Adrenal gland (tissue), 12 donors: ENCODE results near the gene EZH2. TPM values are rescaled to one million over a fixed set of nuclear protein-coding genes. Genes with fewer than 3 reads are reported as not detected.

Source experiments
- DNase-seq, 7 donors: peaks; one replicate each; pipeline ENCODE4 v3.0.0-alpha.2; 2019 to 2020
- H3K27ac ChIP-seq, 5 donors: fragments of 200-600 bp; sonication (generic) in 4 of 5; 1 replicate in 3 of 5; 2 replicates in 2 of 5; pipeline versions ENCODE4 v1.5.1 to v1.8.0; 2016 to 2020; ENCODE audit warnings: mild to moderate bottlenecking in 1 of 5
- H3K27me3 ChIP-seq: fragments of 200-600 bp; 2 replicates; pipeline ENCODE4 v1.8.0; 2021
- H3K36me3 ChIP-seq, 2 donors: fragments of 200-600 bp; replicated peaks in 1 of 2; 1 replicate in 1 of 2; 2 replicates in 1 of 2; pipeline versions ENCODE4 v1.5.1 to v1.8.0; 2018 to 2022
- H3K4me1 ChIP-seq, 2 donors: fragments of 200-600 bp; replicated peaks in 1 of 2; 1 replicate in 1 of 2; 2 replicates in 1 of 2; pipeline versions ENCODE4 v1.5.1 to v1.8.0; 2018 to 2021
- H3K4me3 ChIP-seq, 4 donors: fragments of 200-600 bp; sonication (generic) in 3 of 4; one replicate each; pipeline ENCODE4 v1.5.1; 2016 to 2018
- H3K9me3 ChIP-seq, 3 donors: fragments of 200-600 bp; sonication (generic) in 1 of 3; replicated peaks in 1 of 3; 1 replicate in 2 of 3; 2 replicates in 1 of 3; pipeline versions ENCODE4 v1.5.1 to v1.8.0; 2016 to 2021
- CTCF ChIP-seq, 6 experiments: fragments of 450-650 bp in 4 of 6; fragments of 200-600 bp in 2 of 6; sonication (generic) in 1 of 6; IDR thresholded peaks; 1 replicate in 5 of 6; 2 replicates in 1 of 6; pipeline versions ENCODE4 v1.5.1 to v1.8.0; 2016 to 2021; ENCODE audit warnings: antibody characterized with exemption in 6 of 6, mild to moderate bottlenecking in 2 of 6, moderate library complexity in 1 of 6
- POLR2A ChIP-seq, 2 donors: fragments of 450-650 bp; IDR thresholded peaks; one replicate each; pipeline ENCODE4 v1.6.1; 2017; ENCODE audit warnings: antibody characterized with exemption in 2 of 2, mild to moderate bottlenecking in 2 of 2, moderate library complexity in 1 of 2
- WGBS, 4 donors: extraction: QIAGEN DNeasy Blood & Tissue Kit in 2 of 4; methylation state at CpG; one replicate each; pipeline versions ENCODE4 v1.1.5 to v1.1.7; 2013 to 2017; 5-methylcytosine and 5-hydroxymethylcytosine counted together
- intact Hi-C, 2 donors: fragments of 100-400 bp; cut with DNase I; formaldehyde crosslinking; loops; one replicate each; pipeline versions ENCODE4 v1.14.1 to v1.15.0; 2022 to 2023
- polyA plus RNA-seq, 3 donors: library from polyadenylated mRNA; stranded (reverse); fragments of 200-250 nt in 2 of 3; fragments of 350-450 nt in 1 of 3; fragmentation: Illumina TruSeq in 1 of 3; extraction: RNeasy Lipid Tissue Mini Kit (QIAGEN cat#74804) in 1 of 3; gene quantifications; one replicate each; pipeline ENCODE4 v1.2.3, GENCODE V29; 2013 to 2014
- total RNA-seq, 9 donors: library from RNA; depleted of rRNA in 4 of 9; stranded (reverse); fragments of >200 nt in 4 of 9; fragments of 120-200 nt in 1 of 9; fragmentation: NEBNext Ultra II Directional in 1 of 9; extraction: Animal tissue kit (Norgen Biotek cat#: 25700) in 1 of 9; gene quantifications; one replicate each; pipeline versions ENCODE4 v1.1.0 to v1.2.4, GENCODE V29; 2013 to 2023
- donor health status: healthy with polysubstance abuse.
- donor health status: Bipolar disorder and iron deficiency.
- donor health status: DM: yes; HTN: yes; CAD: no.
- donor health status: DM: no; HTN: no; CAD: no.
- donor health status: DM: no; HTN: no; CAD: no.
- donor health status: DM: yes; HTN: yes; CAD: no.

The EZH2 gene
- total and polyA plus RNA-seq, 12 donors = 0.61 to 11.6 (median 2.3) TPM

GRCh38 chr7:148772297-148773089 lies 111.6 kb downstream of the EZH2 start:
- Histone ChIP-seq H3K36me3 (peaks cover 0 to 38% of the 10 kb centered on the region in 2 donors), H3K4me1 (no peaks in the 10 kb centered on the region), H3K9me3 (no peaks in the 10 kb centered on the region), H3K27ac (no peak overlapping the region), H3K27me3 (no peaks in the 10 kb centered on the region), H3K4me3 (no peak overlapping the region)
- DNase-seq = peak in 2 of 7 donors; percentile 17 to 35
- WGBS, 4 donors = 58 to 70% (median 65%) methylated on average over 8 of the region's 8 CpGs
- no peak for TF ChIP-seq POLR2A (IDR thresholded peaks at IDR 0.05)
- no peak for TF ChIP-seq CTCF (IDR thresholded peaks at IDR 0.05)
- intact Hi-C loops = no loop called here

- Histone ChIP-seq H3K4me3 (no peak overlapping the region), H3K27me3 (no peaks in the 10 kb centered on the region), H3K4me1 (no peaks in the 10 kb centered on the region), H3K27ac (no peak overlapping the region), H3K9me3 (no peaks in the 10 kb centered on the region), H3K36me3 (peaks cover 0 to 46% of the 10 kb centered on the region in 2 donors)
- WGBS, 4 donors = 88 to 94% (median 92%) methylated on average over 6 of the region's 6 CpGs
- TF ChIP-seq CTCF (IDR thresholded peaks at IDR 0.05) (no peak), POLR2A (IDR thresholded peaks at IDR 0.05) (no peak)
- intact Hi-C loops = no loop called here
- no peak for DNase-seq
Observed at GRCh38 chr7:148770004-148770403, 114.1 kb downstream of the EZH2 start.

GRCh38 chr7:148763622-148764021 lies 120.5 kb downstream of the EZH2 start:
- no peak for DNase-seq
- intact Hi-C loops = loop anchor here in 1 of 2 donors (10.0 kb wide), 1 partner anchor 189 kb away; no protein-coding TSS in a partner anchor
- H3K36me3 ChIP-seq = peaks cover 0 to 35% of the 10 kb centered on the region in 2 donors
- no peak overlapping the region for H3K4me3 ChIP-seq
- no peaks in the 10 kb centered on the region for H3K9me3 ChIP-seq
- no peaks in the 10 kb centered on the region for H3K27me3 ChIP-seq
- TF ChIP-seq POLR2A (IDR thresholded peaks at IDR 0.05) (no peak), CTCF (IDR thresholded peaks at IDR 0.05) (no peak)
- no peaks in the 10 kb centered on the region for H3K4me1 ChIP-seq
- H3K27ac ChIP-seq = peak overlapping the region in 1 of 5 donors; percentile 31

- Histone ChIP-seq H3K4me1 (no peaks in the 10 kb centered on the region), H3K4me3 (no peak overlapping the region), H3K36me3 (peaks cover 0 to 18% of the 10 kb centered on the region in 2 donors), H3K27ac (no peak overlapping the region), H3K27me3 (no peaks in the 10 kb centered on the region), H3K9me3 (peaks cover 0 to 3% (median 0%) of the 10 kb centered on the region in 3 donors)
- WGBS, 4 donors = 92 to 99% (median 97%) methylated on average over 7 to 12 of the region's 12 CpGs
- DNase-seq = no peak
- intact Hi-C loops = loop anchor here in 1 of 2 donors (10.0 kb wide), 1 partner anchor 187 kb away; no protein-coding TSS in a partner anchor
- TF ChIP-seq CTCF (IDR thresholded peaks at IDR 0.05) = no peak
- TF ChIP-seq POLR2A (IDR thresholded peaks at IDR 0.05) = no peak
Observed at GRCh38 chr7:148761499-148762278, 122.4 kb downstream of the EZH2 start.
